IMR-90 (cell line): ENCODE measurements around the gene RPL39.

ENCODE experiments used
- MAFK ChIP-seq: IDR thresholded peaks from 2 replicates; pipeline ENCODE4 v1.6.1; 2012; ENCODE audit warnings: low read depth, low read length, improper control_type of control experiment
- RAD21 ChIP-seq: IDR thresholded peaks from 2 replicates; pipeline ENCODE4 v1.6.1; 2012; ENCODE audit warnings: low read length, improper control_type of control experiment

- TF ChIP-seq RAD21, result no peak
- TF ChIP-seq MAFK, result no peak
These were observed 423 bp downstream of the RPL39 start for GRCh38 chrX:119790977-119791436.
